Sigmoid colon (tissue), 7 donors: ENCODE results near the gene DZANK1. TPM values are rescaled to one million over a fixed set of nuclear protein-coding genes. Genes with fewer than 3 reads are reported as not detected.
"Not testable (repeated sequence)": the region's sequence is repeated elsewhere in the genome, so short reads cannot be mapped to it uniquely, and the experiment has no call there.

Experiments used
- DNase-seq: peaks from one replicate; pipeline ENCODE4 v3.0.0-alpha.2; 2019
- H3K27ac ChIP-seq, 4 donors: fragments of 200-600 bp; sonication (generic); one replicate each; pipeline ENCODE4 v1.5.1; 2016 to 2019; ENCODE audit warnings: mild to moderate bottlenecking in 1 of 4
- H3K27me3 ChIP-seq, 3 donors: fragments of 200-600 bp; sonication (generic); one replicate each; pipeline ENCODE4 v1.5.1; 2019; ENCODE audit warnings: mild to moderate bottlenecking in 1 of 3
- H3K36me3 ChIP-seq, 4 donors: fragments of 200-600 bp; sonication (generic); one replicate each; pipeline ENCODE4 v1.5.1; 2016 to 2019
- H3K4me1 ChIP-seq, 4 donors: fragments of 200-600 bp; sonication (generic); one replicate each; pipeline ENCODE4 v1.5.1; 2017 to 2019
- H3K4me3 ChIP-seq, 4 donors: fragments of 200-600 bp; sonication (generic); one replicate each; pipeline ENCODE4 v1.5.1; 2017 to 2019; ENCODE audit warnings: mild to moderate bottlenecking in 2 of 4, moderate library complexity in 1 of 4
- H3K9me3 ChIP-seq, 4 donors: fragments of 200-600 bp in 3 of 4; sonication (generic) in 3 of 4; one replicate each; pipeline versions ENCODE4 v1.5.1 to v1.6.1; 2013 to 2019
- EP300 ChIP-seq, 4 donors: sonication (generic); formaldehyde crosslinking; IDR thresholded peaks; one replicate each; pipeline ENCODE4 v1.6.1; 2017; ENCODE audit warnings: antibody characterized with exemption in 4 of 4
- POLR2A ChIP-seq, 2 donors: fragments of 450-650 bp; IDR thresholded peaks; one replicate each; pipeline ENCODE4 v1.6.1; 2016; ENCODE audit warnings: antibody characterized with exemption in 2 of 2, mild to moderate bottlenecking in 2 of 2, moderate library complexity in 2 of 2
- POLR2AphosphoS5 ChIP-seq, 4 donors: sonication (generic); formaldehyde crosslinking; IDR thresholded peaks; one replicate each; pipeline ENCODE4 v1.6.1; 2017; ENCODE audit warnings: antibody characterized with exemption in 4 of 4
- WGBS, 2 donors: extraction: QIAGEN DNeasy Blood & Tissue Kit; methylation state at CpG; one replicate each; pipeline ENCODE4 v1.1.7; 2013; 5-methylcytosine and 5-hydroxymethylcytosine counted together
- intact Hi-C: fragments of 100-400 bp; cut with DNase I; formaldehyde crosslinking; loops from one replicate; pipeline ENCODE4 v1.15.1; 2023
- polyA plus RNA-seq, 3 donors: library from polyadenylated mRNA; stranded (reverse); fragments of 200-250 nt; gene quantifications; one replicate each; pipeline ENCODE4 v1.2.3, GENCODE V29; 2013
- total RNA-seq, 4 donors: library from RNA; depleted of rRNA; stranded (reverse); fragments of >200 nt; gene quantifications; one replicate each; pipeline ENCODE4 v1.1.0, GENCODE V29; 2016
- TF ChIP-seq, protein P1 (sequence below), 4 experiments: fragments of 450-650 bp in 3 of 4; fragments of 200-600 bp in 1 of 4; IDR thresholded peaks; one replicate each; pipeline ENCODE4 v1.5.1; 2016 to 2019; ENCODE audit warnings: antibody characterized with exemption in 4 of 4, mild to moderate bottlenecking in 3 of 4, moderate library complexity in 2 of 4
- donor health status: healthy with polysubstance abuse.
- donor health status: Bipolar disorder and iron deficiency.
- donor health status: healthy.

Gene DZANK1
- total and polyA plus RNA-seq, 7 donors: 0.69 to 4.2 (median 1.9) TPM

DNA sequence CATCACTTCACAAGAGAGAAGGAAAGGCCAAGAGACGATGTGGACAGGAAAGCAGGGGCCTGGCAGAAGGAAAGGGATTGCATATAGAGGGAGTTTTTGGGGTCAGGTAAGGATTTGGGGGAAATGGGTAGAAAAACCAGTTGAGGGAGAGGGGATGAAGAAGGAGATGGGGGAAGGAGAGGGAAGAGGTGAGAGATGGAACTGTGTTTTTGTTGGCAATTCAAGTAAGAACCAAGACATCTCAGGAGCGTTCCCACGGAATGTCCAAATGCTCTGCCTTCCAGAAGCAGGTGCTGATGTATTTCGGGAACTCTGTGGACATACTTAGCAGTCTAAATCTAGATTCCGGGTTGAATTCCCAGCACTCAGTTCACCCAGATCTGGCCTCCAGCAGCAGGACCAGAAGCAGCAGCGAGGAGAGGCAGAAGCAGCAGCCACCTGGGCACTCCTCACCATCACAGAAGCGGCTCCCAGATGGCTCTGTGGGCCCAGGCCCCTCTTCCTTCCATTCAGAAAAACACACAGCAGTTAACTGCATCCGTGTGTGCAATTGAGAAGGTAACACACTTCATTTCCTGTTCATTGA is 88.8 kb downstream of the DZANK1 start:
- H3K4me3 ChIP-seq: no peak overlapping the region
- H3K27ac ChIP-seq: no peak overlapping the region
- no peak for TF ChIP-seq POLR2AphosphoS5 (IDR thresholded peaks at IDR 0.05)
- TF ChIP-seq POLR2A (IDR thresholded peaks at IDR 0.05): no peak
- TF ChIP-seq, protein P1, sequence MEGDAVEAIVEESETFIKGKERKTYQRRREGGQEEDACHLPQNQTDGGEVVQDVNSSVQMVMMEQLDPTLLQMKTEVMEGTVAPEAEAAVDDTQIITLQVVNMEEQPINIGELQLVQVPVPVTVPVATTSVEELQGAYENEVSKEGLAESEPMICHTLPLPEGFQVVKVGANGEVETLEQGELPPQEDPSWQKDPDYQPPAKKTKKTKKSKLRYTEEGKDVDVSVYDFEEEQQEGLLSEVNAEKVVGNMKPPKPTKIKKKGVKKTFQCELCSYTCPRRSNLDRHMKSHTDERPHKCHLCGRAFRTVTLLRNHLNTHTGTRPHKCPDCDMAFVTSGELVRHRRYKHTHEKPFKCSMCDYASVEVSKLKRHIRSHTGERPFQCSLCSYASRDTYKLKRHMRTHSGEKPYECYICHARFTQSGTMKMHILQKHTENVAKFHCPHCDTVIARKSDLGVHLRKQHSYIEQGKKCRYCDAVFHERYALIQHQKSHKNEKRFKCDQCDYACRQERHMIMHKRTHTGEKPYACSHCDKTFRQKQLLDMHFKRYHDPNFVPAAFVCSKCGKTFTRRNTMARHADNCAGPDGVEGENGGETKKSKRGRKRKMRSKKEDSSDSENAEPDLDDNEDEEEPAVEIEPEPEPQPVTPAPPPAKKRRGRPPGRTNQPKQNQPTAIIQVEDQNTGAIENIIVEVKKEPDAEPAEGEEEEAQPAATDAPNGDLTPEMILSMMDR (IDR thresholded peaks at IDR 0.05): no peak
- no peak for TF ChIP-seq EP300 (IDR thresholded peaks at IDR 0.05)
- intact Hi-C loops: no loop called here
- H3K27me3 ChIP-seq: no peaks in the 10 kb centered on the region
- no peaks in the 10 kb centered on the region for H3K9me3 ChIP-seq
- no peaks in the 10 kb centered on the region for H3K4me1 ChIP-seq
- no peaks in the 10 kb centered on the region for H3K36me3 ChIP-seq
- no peak for DNase-seq
- 68 to 78% methylated on average over 8 of the region's 8 CpGs for WGBS, 2 donors

DNA sequence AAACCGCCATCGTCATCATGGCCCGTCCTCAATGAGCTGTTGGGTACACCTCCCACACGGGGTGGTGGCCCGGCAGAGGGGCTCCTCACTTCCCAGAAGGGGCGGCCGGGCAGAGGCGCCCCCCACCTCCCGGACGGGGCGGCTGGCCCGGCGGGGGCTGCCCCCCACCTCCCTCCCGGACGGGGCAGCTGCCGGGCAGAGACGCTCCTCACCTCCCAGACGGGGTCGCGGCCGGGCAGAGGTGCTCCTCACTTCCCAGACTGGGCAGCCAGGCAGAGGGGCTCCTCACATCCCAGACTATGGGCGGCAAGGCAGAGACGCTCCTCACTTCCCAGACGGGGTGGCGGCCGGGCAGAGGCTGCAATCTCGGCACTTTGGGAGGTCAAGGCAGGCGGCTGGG is 91.3 kb downstream of the DZANK1 start:
- intact Hi-C loops, H3K4me3 ChIP-seq, DNase-seq: not testable (repeated sequence)

DNA sequence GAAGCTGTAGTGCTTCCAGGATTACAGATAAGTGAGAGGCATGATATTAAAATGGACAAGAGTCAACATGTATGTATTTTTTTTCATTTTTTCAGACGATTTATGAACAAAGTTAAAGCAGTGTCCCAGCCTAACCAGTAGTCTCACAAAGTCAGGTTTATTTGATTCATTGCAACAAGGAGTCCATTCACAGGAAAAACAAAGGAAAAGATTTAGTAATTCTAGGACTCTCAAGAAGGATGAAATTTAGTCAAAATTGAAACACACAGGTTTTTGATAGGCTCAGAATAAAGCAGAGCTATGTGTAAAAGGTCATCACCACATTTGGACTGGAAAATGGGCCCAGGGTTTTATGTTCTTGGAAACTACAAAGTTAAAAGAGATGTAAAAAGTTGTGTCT is 94.5 kb downstream of the DZANK1 start:
- intact Hi-C loops: no loop called here
- Histone ChIP-seq H3K4me1 (no peaks in the 10 kb centered on the region), H3K27me3 (no peaks in the 10 kb centered on the region), H3K27ac (no peak overlapping the region), H3K4me3 (no peak overlapping the region), H3K36me3 (no peaks in the 10 kb centered on the region), H3K9me3 (no peaks in the 10 kb centered on the region)
- TF ChIP-seq POLR2A (IDR thresholded peaks at IDR 0.05) (no peak), EP300 (IDR thresholded peaks at IDR 0.05) (no peak), POLR2AphosphoS5 (IDR thresholded peaks at IDR 0.05) (no peak)
- TF ChIP-seq, protein P1 (IDR thresholded peaks at IDR 0.05): no peak
- DNase-seq: no peak
- 59 to 75% methylated on average over 1 of the region's 1 CpG for WGBS, 2 donors

More for the DNA sequence above, 91.3 kb downstream of the DZANK1 start:
- H3K27me3 ChIP-seq, H3K27ac ChIP-seq, H3K9me3 ChIP-seq, H3K4me1 ChIP-seq, H3K36me3 ChIP-seq: not testable (repeated sequence)
- WGBS, 2 donors: 97% methylated on average over 28 of the region's 28 CpGs

DNA sequence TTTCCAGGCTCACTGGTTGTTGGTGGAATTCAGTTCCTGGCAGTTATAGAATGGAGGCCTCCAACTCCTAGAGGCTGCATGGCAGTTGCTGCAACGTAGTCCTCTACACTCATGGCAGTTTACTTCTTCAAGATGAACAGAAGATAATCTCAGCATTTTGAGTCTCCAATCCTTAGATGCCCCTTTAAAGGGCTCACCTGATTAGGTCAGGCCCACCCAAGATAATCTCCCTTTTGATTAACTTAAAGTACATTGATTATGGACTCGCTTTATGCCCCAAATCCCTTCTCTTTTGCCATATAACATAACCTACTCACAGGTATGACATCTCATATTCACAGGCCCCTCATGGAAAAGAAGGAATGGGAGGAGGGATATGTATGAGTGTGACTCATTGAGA is 102.1 kb downstream of the DZANK1 start:
- no peaks in the 10 kb centered on the region for H3K27me3 ChIP-seq
- H3K27ac ChIP-seq: no peak overlapping the region
- intact Hi-C loops: no loop called here
- TF ChIP-seq, protein P1 (IDR thresholded peaks at IDR 0.05): no peak
- no peak for TF ChIP-seq POLR2AphosphoS5 (IDR thresholded peaks at IDR 0.05)
- no peak for TF ChIP-seq EP300 (IDR thresholded peaks at IDR 0.05)
- TF ChIP-seq POLR2A (IDR thresholded peaks at IDR 0.05): no peak
- H3K36me3 ChIP-seq: no peaks in the 10 kb centered on the region
- no peak overlapping the region for H3K4me3 ChIP-seq
- no peaks in the 10 kb centered on the region for H3K9me3 ChIP-seq
- DNase-seq: no peak
- 71 to 82% methylated on average over 2 of the region's 2 CpGs for WGBS, 2 donors
- H3K4me1 ChIP-seq: no peaks in the 10 kb centered on the region

DNA sequence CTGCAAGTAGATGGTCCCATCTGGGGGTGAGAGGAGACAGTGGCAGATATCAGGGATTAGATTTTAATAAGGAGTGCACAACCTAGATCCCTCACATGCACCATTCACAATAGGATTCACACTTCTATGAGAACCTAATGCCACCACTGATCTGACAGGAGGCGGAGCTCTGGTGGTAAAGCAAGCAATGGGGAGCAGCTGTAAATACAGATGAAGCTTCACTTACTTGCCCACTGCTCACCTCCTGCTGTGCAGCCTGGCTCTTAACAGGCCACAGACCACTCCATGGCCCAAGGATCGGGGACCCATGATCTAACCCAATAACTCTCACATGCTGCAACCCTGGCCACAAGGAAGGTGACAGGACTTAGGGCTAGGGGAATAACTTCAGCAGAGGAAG is 103.1 kb downstream of the DZANK1 start:
- intact Hi-C loops: no loop called here
- DNase-seq: no peak
- H3K9me3 ChIP-seq: no peaks in the 10 kb centered on the region
- no peak for TF ChIP-seq POLR2A (IDR thresholded peaks at IDR 0.05)
- no peak for TF ChIP-seq EP300 (IDR thresholded peaks at IDR 0.05)
- TF ChIP-seq, protein P1 (IDR thresholded peaks at IDR 0.05): no peak
- no peak for TF ChIP-seq POLR2AphosphoS5 (IDR thresholded peaks at IDR 0.05)
- no peaks in the 10 kb centered on the region for H3K36me3 ChIP-seq
- 91 to 96% methylated on average over 2 of the region's 2 CpGs for WGBS, 2 donors
- H3K4me3 ChIP-seq: no peak overlapping the region
- H3K27me3 ChIP-seq: no peaks in the 10 kb centered on the region
- H3K27ac ChIP-seq: no peak overlapping the region
- H3K4me1 ChIP-seq: no peaks in the 10 kb centered on the region
